Measurements from ENCODE around the gene UBXN2A.

- TF ChIP-seq CTCF (conservative IDR thresholded peaks at IDR 0.05; ENCODE audit: low read length) (no peak), EZH2phosphoT487 (IDR thresholded peaks at IDR 0.05; ENCODE audit: borderline replicate concordance) (no peak)
These were observed 106.9 kb downstream of the UBXN2A start, which contains the start of gene WDCP for GRCh38 chr2:24046930-24047702.
